Measurements from ENCODE around the gene PBX4.

Gene PBX4

GRCh38 chr19:19649155-19649554 is 30.7 kb upstream of the PBX4 start:
- DNase-seq (ENCODE audit: low spot score) = no peak

- DNase-seq (ENCODE audit: low spot score) = no peak
Measured at GRCh38 chr19:19647037-19647835, 28.7 kb upstream of the PBX4 start.

GRCh38 chr19:19645233-19645870 is 26.9 kb upstream of the PBX4 start:
- DNase-seq (ENCODE audit: low spot score) = no peak

GRCh38 chr19:19644054-19644388 is 25.5 kb upstream of the PBX4 start:
- no peak for DNase-seq (ENCODE audit: low spot score)

- peak; percentile 81 for DNase-seq (ENCODE audit: low spot score)
Measured at GRCh38 chr19:19643158-19644053, 24.9 kb upstream of the PBX4 start, which contains the start of gene GMIP. Gene GMIP, minus strand, starts transcription at chr19:19643657. Its CDS starts 128 bp downstream, at chr19:19643529.

- DNase-seq (ENCODE audit: low spot score) = peak; percentile 43
Measured at GRCh38 chr19:19642506-19643157, 24.1 kb upstream of the PBX4 start.

- no peak for DNase-seq (ENCODE audit: low spot score)
Measured at GRCh38 chr19:19637523-19638251, 19.2 kb upstream of the PBX4 start.

GRCh38 chr19:19637186-19637522 is 18.7 kb upstream of the PBX4 start:
- no peak for DNase-seq (ENCODE audit: low spot score)

GRCh38 chr19:19636573-19637185 is 18.2 kb upstream of the PBX4 start:
- no peak for DNase-seq (ENCODE audit: low spot score)

GRCh38 chr19:19635313-19635702 is 16.8 kb upstream of the PBX4 start:
- no peak for DNase-seq (ENCODE audit: low spot score)

GRCh38 chr19:19634516-19635312 is 16.2 kb upstream of the PBX4 start:
- no peak for DNase-seq (ENCODE audit: low spot score)

GRCh38 chr19:19633711-19634515 is 15.4 kb upstream of the PBX4 start:
- DNase-seq (ENCODE audit: low spot score) = no peak

GRCh38 chr19:19632661-19633060 is 14.2 kb upstream of the PBX4 start:
- DNase-seq (ENCODE audit: low spot score) = no peak

- no peak for DNase-seq (ENCODE audit: low spot score)
Measured at GRCh38 chr19:19631346-19631745, 12.9 kb upstream of the PBX4 start.

- DNase-seq (ENCODE audit: low spot score) = no peak
Measured at GRCh38 chr19:19630426-19630825, 11.9 kb upstream of the PBX4 start.

- no peak for DNase-seq (ENCODE audit: low spot score)
Measured at GRCh38 chr19:19630062-19630414, 11.6 kb upstream of the PBX4 start.

GRCh38 chr19:19628501-19629134 is 10.1 kb upstream of the PBX4 start:
- peak; percentile 97 for DNase-seq (ENCODE audit: low spot score)

- DNase-seq (ENCODE audit: low spot score) = peak; percentile 82
Measured at GRCh38 chr19:19627621-19628500, 9.4 kb upstream of the PBX4 start, which contains the start of gene LPAR2. Gene LPAR2, minus strand, starts transcription at chr19:19628220. Its CDS starts 945 bp downstream, at chr19:19627275.
